ENCODE measurements around the gene HRCT1.

The HRCT1 gene

GRCh38 chr9:35945341-35946018, 39.5 kb downstream of the HRCT1 start:
- TF ChIP-seq POLR2AphosphoS5 (IDR thresholded peaks at IDR 0.05; ENCODE audit: low read depth, low read length): no peak
- no peak for TF ChIP-seq FOXP2 (optimal IDR thresholded peaks at IDR 0.05; ENCODE audit: borderline replicate concordance, extremely low read depth, extremely low read length, insufficient read depth)
- no peak for TF ChIP-seq REST (IDR thresholded peaks at IDR 0.05; ENCODE audit: insufficient read depth in 1 of 2, low read depth in 2 of 2, low read length in 2 of 2)
- no peak for TF ChIP-seq TAF1 (IDR thresholded peaks at IDR 0.05; ENCODE audit: borderline replicate concordance, insufficient read depth, low read length)
- TF ChIP-seq SIN3A (IDR thresholded peaks at IDR 0.05; ENCODE audit: borderline replicate concordance, insufficient read depth, low read length): no peak

- TF ChIP-seq TAF1 (IDR thresholded peaks at IDR 0.05; ENCODE audit: borderline replicate concordance, insufficient read depth, low read length) (no peak), FOXP2 (optimal IDR thresholded peaks at IDR 0.05; ENCODE audit: borderline replicate concordance, extremely low read depth, extremely low read length, insufficient read depth) (no peak), POLR2AphosphoS5 (IDR thresholded peaks at IDR 0.05; ENCODE audit: low read depth, low read length) (no peak), SIN3A (IDR thresholded peaks at IDR 0.05; ENCODE audit: borderline replicate concordance, insufficient read depth, low read length) (no peak), REST (IDR thresholded peaks at IDR 0.05; ENCODE audit: insufficient read depth in 1 of 2, low read depth in 2 of 2, low read length in 2 of 2) (no peak)
Observed at GRCh38 chr9:35948451-35948850, 42.4 kb downstream of the HRCT1 start.

- no peak for TF ChIP-seq SIN3A (IDR thresholded peaks at IDR 0.05; ENCODE audit: borderline replicate concordance, insufficient read depth, low read length)
- no peak for TF ChIP-seq REST (IDR thresholded peaks at IDR 0.05; ENCODE audit: insufficient read depth in 1 of 2, low read depth in 2 of 2, low read length in 2 of 2)
- TF ChIP-seq FOXP2 (optimal IDR thresholded peaks at IDR 0.05; ENCODE audit: borderline replicate concordance, extremely low read depth, extremely low read length, insufficient read depth): no peak
- no peak for TF ChIP-seq TAF1 (IDR thresholded peaks at IDR 0.05; ENCODE audit: borderline replicate concordance, insufficient read depth, low read length)
- no peak for TF ChIP-seq POLR2AphosphoS5 (IDR thresholded peaks at IDR 0.05; ENCODE audit: low read depth, low read length)
Observed at GRCh38 chr9:35948901-35949318, 42.9 kb downstream of the HRCT1 start.

GRCh38 chr9:35951736-35952135, 45.7 kb downstream of the HRCT1 start:
- TF ChIP-seq FOXP2 (optimal IDR thresholded peaks at IDR 0.05; ENCODE audit: borderline replicate concordance, extremely low read depth, extremely low read length, insufficient read depth) (no peak), SIN3A (IDR thresholded peaks at IDR 0.05; ENCODE audit: borderline replicate concordance, insufficient read depth, low read length) (no peak), REST (IDR thresholded peaks at IDR 0.05; ENCODE audit: insufficient read depth in 1 of 2, low read depth in 2 of 2, low read length in 2 of 2) (no peak), TAF1 (IDR thresholded peaks at IDR 0.05; ENCODE audit: borderline replicate concordance, insufficient read depth, low read length) (no peak), POLR2AphosphoS5 (IDR thresholded peaks at IDR 0.05; ENCODE audit: low read depth, low read length) (no peak)
